Uterus (tissue), 2 donors: ENCODE data around the gene PSMA8.

Experiments
- POLR2A ChIP-seq, 2 donors: fragments of 450-650 bp; IDR thresholded peaks; one replicate each; pipeline ENCODE4 v1.6.1; 2016; ENCODE audit warnings: antibody characterized with exemption in 2 of 2, mild to moderate bottlenecking in 1 of 2, moderate library complexity in 1 of 2
- TF ChIP-seq, protein P1 (sequence below), 4 experiments: fragments of 200-600 bp in 2 of 4; fragments of 450-650 bp in 2 of 4; sonication (generic) in 2 of 4; IDR thresholded peaks; one replicate each; pipeline ENCODE4 v1.5.1; 2016 to 2019; ENCODE audit warnings: antibody characterized with exemption in 4 of 4, mild to moderate bottlenecking in 2 of 4, moderate library complexity in 1 of 4

DNA sequence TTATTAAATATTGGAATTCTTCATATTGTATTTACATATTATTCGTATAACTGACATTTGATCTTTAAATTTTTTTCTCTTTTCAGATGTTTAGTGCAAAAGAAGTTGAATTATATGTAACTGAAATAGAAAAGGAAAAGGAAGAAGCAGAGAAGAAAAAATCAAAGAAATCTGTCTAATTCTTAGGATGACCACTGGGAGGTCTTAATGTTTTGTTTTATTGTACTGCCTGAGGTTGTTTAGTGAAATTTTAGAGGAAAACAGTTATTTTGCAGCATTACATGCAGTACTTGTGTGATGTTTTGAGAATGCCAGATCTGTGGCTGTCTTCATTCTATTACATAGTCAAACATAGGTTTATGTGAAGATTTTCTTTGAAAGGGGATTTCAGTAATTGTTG lies 58.6 kb downstream of the PSMA8 start:
- no peak for TF ChIP-seq POLR2A (IDR thresholded peaks at IDR 0.05)
- TF ChIP-seq, protein P1, sequence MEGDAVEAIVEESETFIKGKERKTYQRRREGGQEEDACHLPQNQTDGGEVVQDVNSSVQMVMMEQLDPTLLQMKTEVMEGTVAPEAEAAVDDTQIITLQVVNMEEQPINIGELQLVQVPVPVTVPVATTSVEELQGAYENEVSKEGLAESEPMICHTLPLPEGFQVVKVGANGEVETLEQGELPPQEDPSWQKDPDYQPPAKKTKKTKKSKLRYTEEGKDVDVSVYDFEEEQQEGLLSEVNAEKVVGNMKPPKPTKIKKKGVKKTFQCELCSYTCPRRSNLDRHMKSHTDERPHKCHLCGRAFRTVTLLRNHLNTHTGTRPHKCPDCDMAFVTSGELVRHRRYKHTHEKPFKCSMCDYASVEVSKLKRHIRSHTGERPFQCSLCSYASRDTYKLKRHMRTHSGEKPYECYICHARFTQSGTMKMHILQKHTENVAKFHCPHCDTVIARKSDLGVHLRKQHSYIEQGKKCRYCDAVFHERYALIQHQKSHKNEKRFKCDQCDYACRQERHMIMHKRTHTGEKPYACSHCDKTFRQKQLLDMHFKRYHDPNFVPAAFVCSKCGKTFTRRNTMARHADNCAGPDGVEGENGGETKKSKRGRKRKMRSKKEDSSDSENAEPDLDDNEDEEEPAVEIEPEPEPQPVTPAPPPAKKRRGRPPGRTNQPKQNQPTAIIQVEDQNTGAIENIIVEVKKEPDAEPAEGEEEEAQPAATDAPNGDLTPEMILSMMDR (IDR thresholded peaks at IDR 0.05): no peak
